ENCODE results near the gene C9orf72. TPM values are rescaled to one million over a fixed set of nuclear protein-coding genes. Genes with fewer than 3 reads are reported as not detected.

The C9orf72 gene
- total and polyA plus RNA-seq, 2 of the 4 experiments (the other 2 are of a cell fraction) = 2.0 to 3.4 TPM

DNA sequence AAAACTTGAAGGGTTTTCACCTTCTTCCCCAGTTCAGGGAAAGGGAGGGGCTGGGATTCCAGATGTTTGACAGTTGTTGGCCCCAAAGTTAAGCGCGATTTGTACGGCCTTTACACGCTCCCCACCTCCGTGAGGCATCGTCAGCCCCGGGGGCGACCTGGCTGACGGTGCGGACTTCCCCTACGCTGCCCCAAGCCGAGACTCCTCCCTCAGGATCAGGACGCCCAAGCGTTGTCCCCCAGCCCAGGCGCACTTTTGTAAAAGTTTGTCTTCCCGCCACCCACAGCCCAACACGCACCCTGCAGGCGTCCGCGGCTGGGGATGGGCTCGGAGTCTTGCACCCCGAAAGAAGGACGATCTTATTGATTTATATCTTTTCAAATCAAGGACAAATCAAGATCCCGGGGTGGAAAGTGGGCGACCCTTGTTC, 44.4 kb downstream of the C9orf72 start (continued):
- TF ChIP-seq MAZ (IDR thresholded peaks at IDR 0.05; ENCODE audit: borderline replicate concordance, low read depth, low read length) (no peak), ELK1 (IDR thresholded peaks at IDR 0.05; ENCODE audit: borderline replicate concordance, low read depth, low read length) (no peak)

- H4K91ac ChIP-seq (ENCODE audit: insufficient read depth, low read depth, low read length) = no peak overlapping the region
- H2BK20ac ChIP-seq (ENCODE audit: low read depth, low read length) = no peak overlapping the region
- no peak overlapping the region for H3K4ac ChIP-seq (ENCODE audit: low read depth, low read length)
- H3K79me1 ChIP-seq (ENCODE audit: low read depth in 1 of 2, low read length in 2 of 2) = no peaks in the 10 kb centered on the region
- peak; percentile 59 for ATAC-seq (ENCODE audit: low read depth)
- peak; percentile 21 for DNase-seq
- TF ChIP-seq BHLHE40 (IDR thresholded peaks at IDR 0.05; ENCODE audit: low read depth, low read length) (no peak), MXI1 (IDR thresholded peaks at IDR 0.05; ENCODE audit: borderline replicate concordance, low read depth, low read length) (no peak), MAFK (IDR thresholded peaks at IDR 0.05; ENCODE audit: low read depth, low read length) (no peak), SMC3 (IDR thresholded peaks at IDR 0.05; ENCODE audit: low read depth, low read length) (no peak), RCOR1 (IDR thresholded peaks at IDR 0.05; ENCODE audit: insufficient replicate concordance, low read length) (no peak), NFE2L2 (IDR thresholded peaks at IDR 0.05; ENCODE audit: low read depth, low read length) (no peak), POLR2A (IDR thresholded peaks at IDR 0.05; ENCODE audit: low read depth, low read length) (no peak), CEBPB (IDR thresholded peaks at IDR 0.05; ENCODE audit: low read depth, low read length) (no peak), CHD1 (IDR thresholded peaks at IDR 0.05; ENCODE audit: low read depth, low read length) (no peak)
- TF ChIP-seq, protein P1, sequence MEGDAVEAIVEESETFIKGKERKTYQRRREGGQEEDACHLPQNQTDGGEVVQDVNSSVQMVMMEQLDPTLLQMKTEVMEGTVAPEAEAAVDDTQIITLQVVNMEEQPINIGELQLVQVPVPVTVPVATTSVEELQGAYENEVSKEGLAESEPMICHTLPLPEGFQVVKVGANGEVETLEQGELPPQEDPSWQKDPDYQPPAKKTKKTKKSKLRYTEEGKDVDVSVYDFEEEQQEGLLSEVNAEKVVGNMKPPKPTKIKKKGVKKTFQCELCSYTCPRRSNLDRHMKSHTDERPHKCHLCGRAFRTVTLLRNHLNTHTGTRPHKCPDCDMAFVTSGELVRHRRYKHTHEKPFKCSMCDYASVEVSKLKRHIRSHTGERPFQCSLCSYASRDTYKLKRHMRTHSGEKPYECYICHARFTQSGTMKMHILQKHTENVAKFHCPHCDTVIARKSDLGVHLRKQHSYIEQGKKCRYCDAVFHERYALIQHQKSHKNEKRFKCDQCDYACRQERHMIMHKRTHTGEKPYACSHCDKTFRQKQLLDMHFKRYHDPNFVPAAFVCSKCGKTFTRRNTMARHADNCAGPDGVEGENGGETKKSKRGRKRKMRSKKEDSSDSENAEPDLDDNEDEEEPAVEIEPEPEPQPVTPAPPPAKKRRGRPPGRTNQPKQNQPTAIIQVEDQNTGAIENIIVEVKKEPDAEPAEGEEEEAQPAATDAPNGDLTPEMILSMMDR (conservative IDR thresholded peaks at IDR 0.05; ENCODE audit: low read depth, low read length) = no peak
- H2BK120ac ChIP-seq (ENCODE audit: low read depth, low read length) = no peak overlapping the region
- H3K4me1 ChIP-seq (ENCODE audit: control insufficient read depth, insufficient read depth, low read length) = no peaks in the 10 kb centered on the region
- no peak overlapping the region for H3K56ac ChIP-seq (ENCODE audit: extremely low read depth, insufficient read depth, low read length)
- no peak overlapping the region; the same call in 1 of the 2 replicates for H3K9ac ChIP-seq (ENCODE audit: low read depth, low read length)
- no peak overlapping the region for H2AK9ac ChIP-seq (replicated peaks; ENCODE audit: low read depth, low read length, poor library complexity)
- no peak overlapping the region; the same call in 1 of the 2 replicates for H3K23ac ChIP-seq (ENCODE audit: low read depth, low read length)
- peak overlapping the region; percentile 57 for H3K4me3 ChIP-seq (ENCODE audit: insufficient read depth, low read depth, low read length)
- H3K9me3 ChIP-seq (ENCODE audit: control insufficient read depth, insufficient read depth, low read length) = no peaks in the 10 kb centered on the region
- H4K5ac ChIP-seq (ENCODE audit: low read depth, low read length) = no peak overlapping the region
- CTCF ChIA-PET = no interaction called here
- in situ Hi-C loops (cut with MboI; ENCODE audit: low sequenced_read_pairs) = loop anchor here (5.0 kb wide), 1 partner anchor 196 kb away; no protein-coding TSS in a partner anchor
- no peak overlapping the region for H2AK5ac ChIP-seq (ENCODE audit: low read depth, low read length)
- no peaks in the 10 kb centered on the region for H3K9me1 ChIP-seq (ENCODE audit: insufficient read depth, low read length)
- H3K18ac ChIP-seq (ENCODE audit: low read depth, low read length) = no peak overlapping the region
- dilution Hi-C loops (cut with HindIII; ENCODE audit: low sequenced_read_pairs, unreplicated experiment) = no loop called here
- no peak overlapping the region for H2BK5ac ChIP-seq (ENCODE audit: low read depth, low read length, poor library complexity, severe bottlenecking)
- WGBS, 2 experiments (ENCODE audit: extremely low coverage in 2 of 2, insufficient read length in 1 of 2) = 7% methylated on average over 3 of the region's 44 CpGs; no CpG with 5 or more reads in 1 of the 2 experiments
- peak overlapping the region; percentile 85 for H2AFZ ChIP-seq (replicated peaks; ENCODE audit: low read length, poor library complexity)
- no peak overlapping the region for H2BK15ac ChIP-seq (ENCODE audit: low read depth, low read length)
- H3K36me3 ChIP-seq (ENCODE audit: control insufficient read depth, insufficient read depth, low read length) = no peaks in the 10 kb centered on the region
- no TSS peak for BruUV-seq (replicated peaks)
- POLR2A ChIA-PET (ENCODE audit: unreplicated experiment) = no interaction called here
- no peak overlapping the region for H4K8ac ChIP-seq (ENCODE audit: low read depth in 2 of 2, low read length in 2 of 2)
- H4K20me1 ChIP-seq (ENCODE audit: insufficient read depth, low read length) = no peaks in the 10 kb centered on the region
- intact Hi-C loops (cut with micrococcal nuclease) = no loop called here
- no peak overlapping the region for H3K27ac ChIP-seq (ENCODE audit: insufficient read depth, low read length)
- peak overlapping the region; percentile 97 for H3K4me2 ChIP-seq (ENCODE audit: low read depth, low read length)
- H3K27me3 ChIP-seq (ENCODE audit: control insufficient read depth, insufficient read depth, low read length) = peaks cover 32% of the 10 kb centered on the region
- H3K14ac ChIP-seq (replicated peaks; ENCODE audit: low read depth, low read length) = no peak overlapping the region
Observed at GRCh38 chr9:27528076-27528885, 45.0 kb downstream of the C9orf72 start.
